HEK293 (cell line): ENCODE measurements around the gene TM2D1.

ENCODE experiments used
- CTCF ChIA-PET: fragments of 350-600 bp; formaldehyde crosslinking; extraction: SDS; loops from one replicate; lab custom pipeline; 2021; ENCODE audit warnings: antibody characterized with exemption; lab: Yijun Ruan, JAX
- POLR2A ChIA-PET: fragments of 300-600 bp; formaldehyde crosslinking; extraction: SDS; loops from one replicate; lab custom pipeline; 2020; ENCODE audit warnings: antibody characterized with exemption, inconsistent platforms; lab: Yijun Ruan, JAX
- H3K27ac ChIP-seq: fragments of 200-500 bp; sonication (Bioruptor generic); 2 replicates; pipeline ENCODE4 v1.5.1; 2014; ENCODE audit warnings: low read depth, low read length, control low read depth, inconsistent platforms; ENCODE audit errors: extremely low read depth
- H3K36me3 ChIP-seq, 2 experiments: fragments of 200-500 bp in 1 of 2; sonication (Bioruptor generic) in 1 of 2; 1 replicate in 1 of 2; 2 replicates in 1 of 2; pipeline ENCODE4 v1.5.1; 2014 to 2017; ENCODE audit warnings: inconsistent platforms in 2 of 2, low read length in 2 of 2; ENCODE audit not compliant: control insufficient read depth in 2 of 2, insufficient read depth in 1 of 2
- H3K4me1 ChIP-seq: fragments of 200-500 bp; sonication (Bioruptor generic); 2 replicates; pipeline ENCODE4 v1.5.1; 2014; ENCODE audit warnings: mild to moderate bottlenecking, low read length, inconsistent platforms; ENCODE audit not compliant: control insufficient read depth, insufficient read depth
- H3K4me3 ChIP-seq: 2 replicates; pipeline ENCODE4 v1.5.1; 2011; ENCODE audit warnings: low read depth, mild to moderate bottlenecking, control low read depth, low read length, moderate library complexity
- H3K9me3 ChIP-seq: fragments of 200-500 bp; sonication (Bioruptor generic); 2 replicates; pipeline ENCODE4 v1.5.1; 2014; ENCODE audit warnings: low read depth, low read length, inconsistent platforms; ENCODE audit not compliant: control insufficient read depth, insufficient read depth
- GLI4 ChIP-seq: fragments of 450-650 bp; formaldehyde crosslinking; IDR thresholded peaks from 2 replicates; pipeline ENCODE4 v1.5.1; 2016; ENCODE audit warnings: missing biosample characterization, missing genetic modification characterization
- KLF7 ChIP-seq: fragments of 450-650 bp; formaldehyde crosslinking; IDR thresholded peaks from 2 replicates; pipeline ENCODE4 v1.5.1; 2016; ENCODE audit warnings: missing biosample characterization, missing genetic modification characterization, borderline replicate concordance
- PBX3 ChIP-seq: sonication (generic); formaldehyde crosslinking; IDR thresholded peaks from 2 replicates; pipeline ENCODE4 v1.8.1; 2022; ENCODE audit warnings: mild to moderate bottlenecking, moderate library complexity, missing genetic modification reagents
- PRDM4 ChIP-seq: fragments of 450-650 bp; formaldehyde crosslinking; IDR thresholded peaks from 2 replicates; pipeline ENCODE4 v1.5.1; 2017; ENCODE audit warnings: missing biosample characterization, missing genetic modification characterization
- RBAK ChIP-seq: fragments of 450-650 bp; formaldehyde crosslinking; IDR thresholded peaks from 2 replicates; pipeline ENCODE4 v1.5.1; 2016; ENCODE audit warnings: missing biosample characterization, missing genetic modification characterization
- REST ChIP-seq: fragments of 450-650 bp; formaldehyde crosslinking; IDR thresholded peaks from 2 replicates; pipeline ENCODE4 v1.5.1; 2016; ENCODE audit warnings: missing biosample characterization, missing genetic modification characterization
- SALL2 ChIP-seq: fragments of 450-650 bp; formaldehyde crosslinking; IDR thresholded peaks from 2 replicates; pipeline ENCODE4 v1.5.0; 2017; ENCODE audit warnings: missing biosample characterization, mild to moderate bottlenecking, missing genetic modification characterization, borderline replicate concordance
- SETDB1 ChIP-seq: IDR thresholded peaks from one replicate; pipeline ENCODE4 v1.6.1; 2017; ENCODE audit warnings: mild to moderate bottlenecking, low read length, moderate library complexity, mixed read lengths; ENCODE audit not compliant: insufficient read length
- SP2 ChIP-seq: fragments of 450-650 bp; formaldehyde crosslinking; IDR thresholded peaks from 2 replicates; pipeline ENCODE4 v1.5.1; 2016; ENCODE audit warnings: missing biosample characterization, missing genetic modification characterization
- SP3 ChIP-seq: fragments of 450-650 bp; formaldehyde crosslinking; IDR thresholded peaks from 2 replicates; pipeline ENCODE4 v1.5.1; 2016; ENCODE audit warnings: missing biosample characterization, missing genetic modification characterization
- TRIM28 ChIP-seq: IDR thresholded peaks from 2 replicates; pipeline ENCODE4 v1.6.1; 2011; ENCODE audit warnings: low read length, control low read depth, borderline replicate concordance
- ZFP69B ChIP-seq: fragments of 450-650 bp; formaldehyde crosslinking; IDR thresholded peaks from 2 replicates; pipeline ENCODE4 v1.5.1; 2016; ENCODE audit warnings: missing biosample characterization, missing genetic modification characterization
- ZNF221 ChIP-seq: fragments of 450-650 bp; formaldehyde crosslinking; IDR thresholded peaks from 2 replicates; pipeline ENCODE4 v1.5.1; 2017; ENCODE audit warnings: missing biosample characterization, missing genetic modification characterization, borderline replicate concordance
- ZNF391 ChIP-seq: fragments of 450-650 bp; formaldehyde crosslinking; IDR thresholded peaks from 2 replicates; pipeline ENCODE4 v1.5.1; 2016; ENCODE audit warnings: low read depth, missing biosample characterization, missing genetic modification characterization, borderline replicate concordance
- ZNF48 ChIP-seq: fragments of 450-650 bp; formaldehyde crosslinking; IDR thresholded peaks from 2 replicates; pipeline ENCODE4 v1.5.1; 2016; ENCODE audit warnings: missing biosample characterization, missing genetic modification characterization
- ZNF514 ChIP-seq: fragments of 450-650 bp; formaldehyde crosslinking; IDR thresholded peaks from 2 replicates; pipeline ENCODE4 v1.5.1; 2016; ENCODE audit warnings: missing biosample characterization, missing genetic modification characterization
- ZNF530 ChIP-seq: fragments of 450-650 bp; formaldehyde crosslinking; IDR thresholded peaks from 2 replicates; pipeline ENCODE4 v1.5.1; 2016; ENCODE audit warnings: low read depth, missing biosample characterization, missing genetic modification characterization
- ZNF555 ChIP-seq: fragments of 450-650 bp; formaldehyde crosslinking; conservative IDR thresholded peaks from 2 replicates; pipeline ENCODE4 v1.5.1; 2017; ENCODE audit warnings: missing biosample characterization, mild to moderate bottlenecking, missing genetic modification characterization, inconsistent platforms
- ZNF623 ChIP-seq: fragments of 450-650 bp; formaldehyde crosslinking; IDR thresholded peaks from 2 replicates; pipeline ENCODE4 v1.5.1; 2016; ENCODE audit warnings: missing biosample characterization, missing genetic modification characterization
- ZNF626 ChIP-seq: fragments of 450-650 bp; sonication (Bioruptor Pico); formaldehyde crosslinking; IDR thresholded peaks from 2 replicates; pipeline ENCODE4 v1.5.1; 2018; ENCODE audit warnings: missing biosample characterization, missing genetic modification characterization, inconsistent platforms
- ZNF654 ChIP-seq: fragments of 450-650 bp; formaldehyde crosslinking; IDR thresholded peaks from 2 replicates; pipeline ENCODE4 v1.5.1; 2016; ENCODE audit warnings: low read depth, missing biosample characterization, missing genetic modification characterization
- ZNF792 ChIP-seq: fragments of 450-650 bp; formaldehyde crosslinking; IDR thresholded peaks from 2 replicates; pipeline ENCODE4 v1.5.1; 2016; ENCODE audit warnings: missing biosample characterization, missing genetic modification characterization

Gene TM2D1

GRCh38 chr1:61638911-61639605, 85.9 kb downstream of the TM2D1 start:
- Histone ChIP-seq H3K9me3 (no peaks in the 10 kb centered on the region), H3K27ac (no peak overlapping the region), H3K4me1 (no peaks in the 10 kb centered on the region), H3K36me3 (no peaks in the 10 kb centered on the region), H3K4me3 (no peak overlapping the region)
- ChIA-PET POLR2A (no interaction called here), CTCF (interaction anchor here (0.6 kb wide), 1 partner anchor 116 kb away, joined by 3 read pairs; no protein-coding TSS in a partner anchor)
- TF ChIP-seq SP3 (tag by site-specific recombination): no peak
- no peak for TF ChIP-seq ZNF555
- TF ChIP-seq PBX3: no peak
- no peak for TF ChIP-seq SALL2
- no peak for TF ChIP-seq SP2
- no peak for TF ChIP-seq ZNF623 (tag by site-specific recombination)
- TF ChIP-seq GLI4 (tag by site-specific recombination): no peak
- TF ChIP-seq ZNF221 (tag by site-specific recombination): no peak
- no peak for TF ChIP-seq ZNF792 (tag by site-specific recombination)
- TF ChIP-seq ZNF514 (tag by site-specific recombination): no peak
- TF ChIP-seq ZNF530 (tag by site-specific recombination): no peak
- TF ChIP-seq ZNF654 (tag by site-specific recombination): no peak
- TF ChIP-seq REST: no peak
- TF ChIP-seq KLF7: no peak
- TF ChIP-seq ZNF626 (tag by site-specific recombination): no peak
- TF ChIP-seq RBAK: no peak
- TF ChIP-seq ZFP69B: no peak

GRCh38 chr1:61638296-61638695, 86.6 kb downstream of the TM2D1 start:
- TF ChIP-seq PRDM4 (tag by site-specific recombination) (no peak), TRIM28 (no peak), ZNF48 (tag by site-specific recombination) (no peak), ZNF391 (tag by site-specific recombination) (no peak), SETDB1 (no peak)
- Histone ChIP-seq H3K4me3 (no peak overlapping the region), H3K36me3 (no peaks in the 10 kb centered on the region), H3K4me1 (no peaks in the 10 kb centered on the region), H3K27ac (no peak overlapping the region), H3K9me3 (no peaks in the 10 kb centered on the region)
- ChIA-PET POLR2A (no interaction called here), CTCF (interaction anchor here (0.6 to 0.8 kb wide), 3 partner anchors 169 to 1308 kb away, joined by 3 to 5 read pairs (median 3); no protein-coding TSS in a partner anchor)
